Lung (tissue), 12 donors: Measurements from ENCODE around the gene PCMT1. TPM values are rescaled to one million over a fixed set of nuclear protein-coding genes. Genes with fewer than 3 reads are reported as not detected.

Source experiments
- ATAC-seq: fragments of 200-7000 bp; cut with Tn5 transposase; one replicate; pipeline ENCODE4 v1.9.1; 2020; ENCODE audit warnings: moderate number of reproducible peaks; ENCODE audit not compliant: insufficient read depth, low FRiP score
- DNase-seq, 3 donors: peaks; one replicate each; pipeline ENCODE4 v3.0.0-alpha.2; 2013 to 2017
- H3K27ac ChIP-seq, 2 donors: one replicate each; pipeline ENCODE4 v1.5.1; 2013; ENCODE audit warnings: mild to moderate bottlenecking in 2 of 2, moderate library complexity in 2 of 2, control low read depth in 1 of 2, inconsistent platforms in 1 of 2, low read depth in 1 of 2, low read length in 1 of 2
- H3K27me3 ChIP-seq, 3 donors: one replicate each; pipeline ENCODE4 v1.5.1; 2013; ENCODE audit warnings: low read length in 2 of 3; ENCODE audit not compliant: control insufficient read depth in 3 of 3, insufficient read depth in 3 of 3
- H3K36me3 ChIP-seq, 4 donors: one replicate each; pipeline ENCODE4 v1.5.1; 2013; ENCODE audit warnings: low read length in 4 of 4, mild to moderate bottlenecking in 1 of 4, moderate library complexity in 1 of 4; ENCODE audit not compliant: control insufficient read depth in 4 of 4, insufficient read depth in 4 of 4
- H3K4me1 ChIP-seq, 5 donors: one replicate each; pipeline ENCODE4 v1.5.1; 2013; ENCODE audit warnings: low read length in 5 of 5, mild to moderate bottlenecking in 2 of 5, moderate library complexity in 1 of 5; ENCODE audit not compliant: control insufficient read depth in 5 of 5, insufficient read depth in 5 of 5
- H3K4me3 ChIP-seq: one replicate; pipeline ENCODE4 v1.5.1; 2013; ENCODE audit warnings: mild to moderate bottlenecking, control low read depth, moderate library complexity
- H3K9ac ChIP-seq, 2 donors: one replicate each; pipeline ENCODE4 v1.5.1; 2013; ENCODE audit warnings: low read length in 2 of 2, control low read depth in 1 of 2; ENCODE audit not compliant: insufficient read depth in 1 of 2
- H3K9me3 ChIP-seq, 4 donors: one replicate each; pipeline ENCODE4 v1.5.1; 2013; ENCODE audit warnings: low read length in 3 of 4, mild to moderate bottlenecking in 1 of 4, moderate library complexity in 1 of 4; ENCODE audit not compliant: control insufficient read depth in 4 of 4, insufficient read depth in 3 of 4
- WGBS, 2 donors: extraction: QIAGEN DNeasy Blood & Tissue Kit; methylation state at CpG; one replicate each; pipeline ENCODE4 v1.1.7; 2013; 5-methylcytosine and 5-hydroxymethylcytosine counted together
- polyA plus RNA-seq, 2 donors: library from polyadenylated mRNA; stranded (reverse); fragments of 200-250 nt; gene quantifications; one replicate each; pipeline ENCODE4 v1.2.1, GENCODE V29; 2013
- total RNA-seq, 2 donors: library from RNA; depleted of rRNA in 1 of 2; stranded (reverse); fragments of >200 nt in 1 of 2; gene quantifications; one replicate each; pipeline ENCODE4 v1.2.1, GENCODE V29; 2014 to 2021
- TF ChIP-seq, protein P1 (sequence below): IDR thresholded peaks from 2 replicates; pipeline ENCODE4 v1.5.1; 2012; ENCODE audit warnings: mild to moderate bottlenecking; ENCODE audit errors: control extremely low read depth, extremely low read depth
- donor health status: control.
- donor health status: control.
- donor health status: Bipolar disorder and iron deficiency.
- donor health status: healthy.
- donor health status: DM: yes; HTN: yes; CAD: no.

The PCMT1 gene
- total and polyA plus RNA-seq, 4 donors: 32.6 to 91.2 (median 61.1) TPM

DNA sequence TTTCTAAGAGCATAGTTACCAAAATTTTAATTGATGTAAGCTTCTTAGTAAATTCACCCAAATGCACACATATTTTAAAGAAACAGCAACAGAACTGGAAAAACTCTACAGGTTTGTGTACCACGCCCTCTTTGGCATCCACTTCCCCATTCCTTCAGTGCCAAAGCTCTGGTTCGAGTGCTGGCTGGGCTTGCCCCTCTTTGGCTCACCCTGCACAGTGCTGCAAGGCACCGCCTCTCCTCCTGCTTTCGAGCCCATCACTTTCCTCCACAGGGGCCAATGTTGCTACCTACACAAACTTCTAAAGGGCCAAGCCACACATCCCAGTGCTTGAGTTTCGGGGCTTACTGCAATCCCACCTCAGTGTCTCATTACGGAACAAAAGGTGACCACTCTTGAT, 105.0 kb downstream of the PCMT1 start:
- DNase-seq (peak in 1 of 3 donors; percentile 49), ATAC-seq (peak; percentile 80)
- Histone ChIP-seq H3K9me3 (no peaks in the 10 kb centered on the region), H3K27me3 (no peaks in the 10 kb centered on the region), H3K4me1 (peaks cover 0 to 17% (median 2%) of the 10 kb centered on the region in 5 donors), H3K4me3 (no peak overlapping the region), H3K27ac (peak overlapping the region in 1 of 2 donors; percentile 29), H3K36me3 (peaks cover 0 to 7% (median 2%) of the 10 kb centered on the region in 4 donors), H3K9ac (no peak overlapping the region)
- WGBS, 2 donors: 57 to 73% methylated on average over 6 of the region's 6 CpGs
- TF ChIP-seq, protein P1, sequence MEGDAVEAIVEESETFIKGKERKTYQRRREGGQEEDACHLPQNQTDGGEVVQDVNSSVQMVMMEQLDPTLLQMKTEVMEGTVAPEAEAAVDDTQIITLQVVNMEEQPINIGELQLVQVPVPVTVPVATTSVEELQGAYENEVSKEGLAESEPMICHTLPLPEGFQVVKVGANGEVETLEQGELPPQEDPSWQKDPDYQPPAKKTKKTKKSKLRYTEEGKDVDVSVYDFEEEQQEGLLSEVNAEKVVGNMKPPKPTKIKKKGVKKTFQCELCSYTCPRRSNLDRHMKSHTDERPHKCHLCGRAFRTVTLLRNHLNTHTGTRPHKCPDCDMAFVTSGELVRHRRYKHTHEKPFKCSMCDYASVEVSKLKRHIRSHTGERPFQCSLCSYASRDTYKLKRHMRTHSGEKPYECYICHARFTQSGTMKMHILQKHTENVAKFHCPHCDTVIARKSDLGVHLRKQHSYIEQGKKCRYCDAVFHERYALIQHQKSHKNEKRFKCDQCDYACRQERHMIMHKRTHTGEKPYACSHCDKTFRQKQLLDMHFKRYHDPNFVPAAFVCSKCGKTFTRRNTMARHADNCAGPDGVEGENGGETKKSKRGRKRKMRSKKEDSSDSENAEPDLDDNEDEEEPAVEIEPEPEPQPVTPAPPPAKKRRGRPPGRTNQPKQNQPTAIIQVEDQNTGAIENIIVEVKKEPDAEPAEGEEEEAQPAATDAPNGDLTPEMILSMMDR: no peak

DNA sequence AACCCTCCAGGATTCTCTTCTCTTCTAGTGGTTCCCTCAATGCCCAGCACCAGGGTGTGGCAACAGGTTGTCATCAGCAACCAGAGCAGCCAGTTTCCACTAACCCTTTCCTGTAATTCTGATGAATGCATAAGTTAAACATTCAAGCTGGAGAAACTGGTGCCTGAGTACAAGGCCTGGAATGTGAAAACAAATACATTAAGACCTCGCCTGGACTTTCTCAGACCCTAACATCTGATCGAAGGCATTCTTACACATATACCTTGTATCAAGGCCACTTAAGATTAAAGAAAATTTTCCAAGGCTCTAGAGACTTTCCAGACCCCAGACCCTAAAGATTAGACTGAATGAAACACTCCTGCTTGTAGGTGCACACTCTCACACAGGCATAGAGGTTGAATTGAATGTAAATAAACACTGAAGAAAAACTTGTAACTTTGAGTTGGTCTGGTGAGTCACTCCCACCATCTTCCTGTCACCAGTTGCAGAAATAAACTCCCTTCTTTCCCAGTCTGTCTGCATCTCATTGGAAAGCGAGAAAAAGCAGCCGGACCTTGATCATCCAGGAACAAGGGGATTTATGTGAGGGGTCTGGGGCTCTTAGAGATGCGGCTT, 105.6 kb downstream of the PCMT1 start:
- H3K27ac ChIP-seq: peak overlapping the region in 1 of 2 donors; percentile 38
- TF ChIP-seq, protein P1: no peak
- ATAC-seq: peak; percentile 52
- H3K27me3 ChIP-seq: no peaks in the 10 kb centered on the region
- H3K36me3 ChIP-seq: peaks cover 0 to 7% (median 2%) of the 10 kb centered on the region in 4 donors
- peaks cover 0 to 17% (median 2%) of the 10 kb centered on the region in 5 donors for H3K4me1 ChIP-seq
- H3K9ac ChIP-seq: no peak overlapping the region
- no peaks in the 10 kb centered on the region for H3K9me3 ChIP-seq
- H3K4me3 ChIP-seq: no peak overlapping the region
- 78 to 86% methylated on average over 5 of the region's 5 CpGs for WGBS, 2 donors
- DNase-seq: peak in 2 of 3 donors; percentile 34 to 43

DNA sequence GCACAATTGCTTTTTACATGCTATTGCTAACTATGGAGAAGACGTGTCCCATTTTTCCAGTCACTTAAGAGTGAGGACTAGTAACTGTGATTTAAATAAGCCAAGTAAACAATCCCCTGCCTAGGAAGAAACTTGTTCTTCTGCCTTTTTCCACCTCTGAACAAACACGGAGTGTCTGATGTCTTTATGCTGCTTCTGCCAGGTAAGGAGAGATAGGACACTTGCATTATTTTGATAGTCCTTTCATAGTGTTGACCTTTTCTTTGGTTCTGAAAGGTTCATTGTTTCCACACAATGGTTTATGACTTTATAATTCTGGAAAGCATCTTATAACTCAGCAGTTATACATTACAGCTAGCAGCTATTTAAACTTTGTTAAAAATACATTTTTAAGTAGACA, 106.2 kb downstream of the PCMT1 start:
- WGBS, 2 donors: 69 to 81% methylated on average over 2 of the region's 2 CpGs
- H3K27me3 ChIP-seq: no peaks in the 10 kb centered on the region
- no peak overlapping the region for H3K4me3 ChIP-seq
- peaks cover 0 to 7% (median 2%) of the 10 kb centered on the region in 4 donors for H3K36me3 ChIP-seq
- DNase-seq (no peak), ATAC-seq (no peak)
- H3K9ac ChIP-seq: no peak overlapping the region
- TF ChIP-seq, protein P1: no peak
- peaks cover 0 to 17% (median 2%) of the 10 kb centered on the region in 5 donors for H3K4me1 ChIP-seq
- H3K9me3 ChIP-seq: no peaks in the 10 kb centered on the region
- no peak overlapping the region for H3K27ac ChIP-seq
